ENCODE measurements around the gene GHR.

- TF ChIP-seq CTCF (IDR thresholded peaks at IDR 0.05), result no peak
- no peak for TF ChIP-seq POLR2AphosphoS5 (IDR thresholded peaks at IDR 0.05)
Observed at GRCh38 chr5:42634575-42634974, 211.3 kb downstream of the GHR start.
